ENCODE measurements around the gene ZNF79. TPM values are rescaled to one million over a fixed set of nuclear protein-coding genes. Genes with fewer than 3 reads are reported as not detected.

The ZNF79 gene
- total RNA-seq (2022; extraction: Qiagen RNA extraction; ENCODE audit: low read depth): 5.5 to 6.7 TPM (median 6.2 TPM) in 5 replicates

GRCh38 chr9:127423934-127424675, at the start of gene ZNF79:
TSS of gene ZNF79 (plus strand) at chr9:127424382. CDS start at chr9:127424788, 406 bp downstream.

DNA sequence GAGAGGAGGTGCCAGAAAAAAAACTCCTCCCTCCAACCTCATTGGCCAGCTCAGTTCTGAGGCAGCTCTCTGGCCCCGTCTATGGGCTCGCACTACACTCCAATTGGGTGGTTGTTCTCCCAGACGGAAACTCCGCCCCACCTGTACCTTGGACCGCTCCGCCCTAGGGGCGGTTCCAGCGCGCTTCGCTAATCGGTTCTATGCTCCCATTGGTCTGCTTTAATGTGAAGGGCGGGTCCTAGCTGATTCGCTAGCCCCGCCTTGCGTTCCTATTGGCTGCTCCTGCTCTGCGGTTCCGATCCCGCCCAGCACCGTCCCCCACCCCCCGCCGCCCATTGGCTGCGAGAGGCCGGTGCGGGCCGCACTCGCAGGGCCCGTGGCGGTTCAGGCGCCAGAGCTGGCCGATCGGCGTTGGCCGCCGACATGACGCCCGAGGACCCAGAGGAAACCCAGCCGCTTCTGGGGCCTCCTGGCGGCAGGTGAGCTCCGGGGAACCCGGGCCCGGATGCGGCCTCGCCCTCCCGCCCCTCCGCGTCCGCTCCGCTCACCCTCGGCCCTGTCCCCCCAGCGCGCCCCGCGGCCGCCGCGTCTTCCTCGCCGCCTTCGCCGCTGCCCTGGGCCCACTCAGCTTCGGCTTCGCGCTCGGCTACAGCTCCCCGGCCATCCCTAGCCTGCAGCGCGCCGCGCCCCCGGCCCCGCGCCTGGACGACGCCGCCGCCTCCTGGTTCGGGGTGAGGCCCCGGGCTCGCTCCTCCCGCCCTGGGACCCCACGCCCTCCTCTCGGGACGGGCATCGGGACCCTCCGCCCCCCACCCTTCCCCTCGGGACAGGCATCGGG, 27.2 kb upstream of the ZNF79 start, which contains the start of gene SLC2A8:
Gene SLC2A8, plus strand, starts transcription at position 362 of the 838 bp plus-strand sequence. Its CDS starts 62 bp downstream, at position 424.

DNA sequence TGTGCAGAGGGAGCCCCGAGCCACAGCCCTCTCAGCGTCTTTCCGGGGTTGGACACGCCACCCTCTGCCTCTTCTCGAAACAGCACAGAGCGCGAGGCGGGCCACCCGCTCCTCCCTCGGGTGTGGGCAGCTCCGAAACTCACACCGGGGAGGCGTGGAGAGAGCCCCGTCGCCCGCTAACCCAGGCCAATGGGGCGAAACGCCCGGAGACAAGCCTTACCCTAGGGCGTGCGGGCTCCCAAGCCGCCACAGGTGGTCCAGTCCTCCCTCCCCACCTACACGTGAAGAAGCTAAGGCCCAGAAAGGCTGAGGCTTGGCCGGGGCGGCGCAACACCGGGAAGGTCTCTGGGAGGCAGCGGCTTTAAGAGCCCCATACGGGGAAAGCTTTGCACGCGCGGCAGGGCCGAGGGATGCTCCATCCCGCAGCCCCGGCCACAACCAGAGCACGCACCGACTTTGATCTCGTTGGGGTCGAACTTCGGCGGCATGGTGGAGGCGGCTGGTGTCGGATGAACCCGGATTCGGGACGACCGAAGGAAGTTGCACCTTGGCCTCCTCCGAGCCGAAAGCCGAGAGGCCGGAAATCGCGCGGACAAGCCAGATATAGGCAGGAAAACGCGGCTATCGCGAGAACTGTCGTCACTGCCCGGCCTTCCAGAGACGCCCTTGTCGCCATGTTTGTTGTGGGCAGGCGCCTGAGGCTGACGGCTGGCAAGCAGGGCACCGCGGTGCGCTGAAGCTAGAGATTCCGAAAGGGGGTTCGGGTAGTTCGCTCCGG, 26.8 kb downstream of the ZNF79 start, which contains the start of the genes LRSAM1 and RPL12:
Gene LRSAM1, plus strand, starts transcription at position 681 of the 778 bp plus-strand sequence. CDS start 3,018 bp downstream, outside the sequence.
Gene RPL12, minus strand, starts transcription at position 577 of the 778 bp plus-strand sequence. Its CDS starts 89 bp downstream, at position 488.

Other genes starting within 250 kb of the ZNF79 start
- gene GARNL3, start 159.6 kb upstream of the ZNF79 start, total RNA-seq (2022; extraction: Qiagen RNA extraction; ENCODE audit: low read depth): 1.5 to 3.7 TPM (median 2.9 TPM) in 5 replicates
- gene SLC2A8, start 27.2 kb upstream of the ZNF79 start, total RNA-seq (2022; extraction: Qiagen RNA extraction; ENCODE audit: low read depth): 9.6 to 16.7 TPM (median 15.0 TPM) in 5 replicates
- gene RPL12, start 27.0 kb downstream of the ZNF79 start, total RNA-seq (2022; extraction: Qiagen RNA extraction; ENCODE audit: low read depth): 2,688 to 3,016 TPM (median 2,751 TPM) in 5 replicates
- 8.9 to 11.7 TPM (median 10.4 TPM) in 5 replicates for gene LRSAM1, start 27.1 kb downstream of the ZNF79 start, total RNA-seq (2022; extraction: Qiagen RNA extraction; ENCODE audit: low read depth)
- 12.9 to 17.7 TPM (median 16.8 TPM) in 5 replicates for gene STXBP1, start 187.9 kb downstream of the ZNF79 start, total RNA-seq (2022; extraction: Qiagen RNA extraction; ENCODE audit: low read depth)